GM12872 (cell line): ENCODE measurements around the gene ARMCX4.

ENCODE experiments used
- TF ChIP-seq, protein P1 (sequence below): IDR thresholded peaks from 3 replicates; pipeline ENCODE4 v1.5.1; 2011; ENCODE audit warnings: low read depth, mild to moderate bottlenecking, low read length, moderate library complexity; ENCODE audit not compliant: insufficient read depth

The ARMCX4 gene

DNA sequence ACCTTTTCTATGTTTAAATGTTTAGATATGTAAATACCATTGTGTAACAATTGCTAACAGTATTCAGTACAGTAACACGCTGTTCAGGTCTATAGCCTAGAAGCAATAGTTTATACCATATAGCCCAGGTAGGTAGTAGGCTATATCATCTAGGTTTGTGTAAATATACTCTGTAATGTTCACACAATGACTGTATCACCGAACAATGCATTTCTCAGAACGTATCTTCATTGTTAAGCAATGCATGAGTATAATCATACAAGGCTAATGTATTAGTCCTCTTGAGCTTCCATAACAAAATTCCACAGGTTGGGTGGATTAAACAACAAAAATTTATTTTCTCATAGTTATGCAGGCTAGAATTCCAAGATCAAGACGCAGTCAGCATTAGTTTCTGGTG lies 22.7 kb downstream of the ARMCX4 start:
- TF ChIP-seq, protein P1, sequence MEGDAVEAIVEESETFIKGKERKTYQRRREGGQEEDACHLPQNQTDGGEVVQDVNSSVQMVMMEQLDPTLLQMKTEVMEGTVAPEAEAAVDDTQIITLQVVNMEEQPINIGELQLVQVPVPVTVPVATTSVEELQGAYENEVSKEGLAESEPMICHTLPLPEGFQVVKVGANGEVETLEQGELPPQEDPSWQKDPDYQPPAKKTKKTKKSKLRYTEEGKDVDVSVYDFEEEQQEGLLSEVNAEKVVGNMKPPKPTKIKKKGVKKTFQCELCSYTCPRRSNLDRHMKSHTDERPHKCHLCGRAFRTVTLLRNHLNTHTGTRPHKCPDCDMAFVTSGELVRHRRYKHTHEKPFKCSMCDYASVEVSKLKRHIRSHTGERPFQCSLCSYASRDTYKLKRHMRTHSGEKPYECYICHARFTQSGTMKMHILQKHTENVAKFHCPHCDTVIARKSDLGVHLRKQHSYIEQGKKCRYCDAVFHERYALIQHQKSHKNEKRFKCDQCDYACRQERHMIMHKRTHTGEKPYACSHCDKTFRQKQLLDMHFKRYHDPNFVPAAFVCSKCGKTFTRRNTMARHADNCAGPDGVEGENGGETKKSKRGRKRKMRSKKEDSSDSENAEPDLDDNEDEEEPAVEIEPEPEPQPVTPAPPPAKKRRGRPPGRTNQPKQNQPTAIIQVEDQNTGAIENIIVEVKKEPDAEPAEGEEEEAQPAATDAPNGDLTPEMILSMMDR, result no peak

DNA sequence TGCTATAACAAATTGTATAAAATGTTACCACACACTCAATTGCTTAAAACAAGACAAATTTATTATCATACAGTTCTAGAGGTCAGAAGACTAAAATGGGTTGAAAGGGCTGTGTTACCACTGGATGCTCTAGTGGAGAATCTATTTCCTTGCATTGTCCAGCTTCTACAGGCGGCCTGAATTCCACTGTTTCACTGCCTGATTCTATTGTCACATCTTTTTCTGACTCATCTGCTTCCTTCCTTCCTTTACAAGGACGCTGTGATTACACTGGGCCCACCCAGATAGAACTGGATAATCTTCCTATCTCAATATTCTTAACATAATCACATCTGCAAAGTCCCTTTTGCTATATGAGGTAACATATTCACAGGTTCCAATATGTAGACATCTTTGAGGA lies 45.7 kb downstream of the ARMCX4 start:
- TF ChIP-seq, protein P1, result no peak
